Measurements from ENCODE around the gene RSPH3. TPM values are rescaled to one million over a fixed set of nuclear protein-coding genes. Genes with fewer than 3 reads are reported as not detected.

RSPH3 gene
- total RNA-seq, 4 donors from 2014 or later, result 1.9 to 4.4 (median 2.3) TPM

DNA sequence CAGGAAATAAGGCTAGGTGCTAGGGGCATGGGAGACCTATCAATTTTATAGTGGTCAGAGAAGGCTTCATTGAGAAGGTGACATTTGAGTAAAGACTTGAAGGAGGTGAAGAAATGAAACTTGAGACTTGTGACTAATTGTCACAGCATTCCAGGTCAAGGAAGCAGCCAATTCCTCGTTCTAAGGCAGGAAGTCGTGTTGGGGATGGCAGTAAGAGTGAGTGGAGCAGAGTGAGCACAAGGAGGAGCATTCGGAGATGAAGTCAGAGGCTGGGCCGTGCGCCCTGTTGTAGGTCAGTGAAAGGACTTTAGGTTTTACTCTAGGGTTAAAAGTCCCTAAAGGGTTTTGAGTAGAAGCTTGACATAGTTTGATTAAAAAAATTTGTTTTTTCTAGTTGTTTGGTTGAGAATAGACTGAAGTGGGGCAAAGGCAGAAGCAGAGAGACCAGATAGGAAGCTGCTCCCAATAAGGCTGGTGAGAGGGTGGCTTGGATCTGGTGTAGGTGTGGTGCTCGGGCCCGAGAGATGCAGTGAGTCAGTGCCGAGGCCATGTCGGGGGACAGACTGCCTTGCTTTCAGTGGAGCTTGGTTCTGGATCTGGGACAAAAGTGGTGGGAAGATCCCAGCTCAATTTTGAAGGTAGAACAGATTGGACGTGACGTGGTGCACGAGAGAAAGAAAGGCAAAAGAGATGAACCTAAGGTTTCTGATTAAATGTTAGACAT lies 2.6 kb upstream of the RSPH3 start:
- Histone ChIP-seq H3K27me3 (no peaks in the 10 kb centered on the region), H3K36me3 (no peaks in the 10 kb centered on the region), H3K4me3 (no peak overlapping the region), H3K9me3 (no peaks in the 10 kb centered on the region), H3K27ac (peak overlapping the region in 1 of 4 donors; percentile 12), H3K4me1 (peaks cover 13 to 20% of the 10 kb centered on the region in 2 donors)
- in situ Hi-C loops (cut with MboI; ENCODE audit: low sequenced_read_pairs in 4 of 4) (no loop called here), intact Hi-C loops (cut with DNase I; ENCODE audit: low total_unique reads) (loop anchor here (2.0 to 5.0 kb wide), 3 partner anchors 105 to 212 kb away; no protein-coding TSS in a partner anchor)
- DNase-seq, result no peak
- peak in 1 of 2 donors; percentile 29 for ATAC-seq
- TF ChIP-seq POLR2A (IDR thresholded peaks at IDR 0.05) (no peak), CTCF (IDR thresholded peaks at IDR 0.05 in 4 of 5, conservative IDR thresholded peaks at IDR 0.05 in 1 of 5) (no peak)

DNA sequence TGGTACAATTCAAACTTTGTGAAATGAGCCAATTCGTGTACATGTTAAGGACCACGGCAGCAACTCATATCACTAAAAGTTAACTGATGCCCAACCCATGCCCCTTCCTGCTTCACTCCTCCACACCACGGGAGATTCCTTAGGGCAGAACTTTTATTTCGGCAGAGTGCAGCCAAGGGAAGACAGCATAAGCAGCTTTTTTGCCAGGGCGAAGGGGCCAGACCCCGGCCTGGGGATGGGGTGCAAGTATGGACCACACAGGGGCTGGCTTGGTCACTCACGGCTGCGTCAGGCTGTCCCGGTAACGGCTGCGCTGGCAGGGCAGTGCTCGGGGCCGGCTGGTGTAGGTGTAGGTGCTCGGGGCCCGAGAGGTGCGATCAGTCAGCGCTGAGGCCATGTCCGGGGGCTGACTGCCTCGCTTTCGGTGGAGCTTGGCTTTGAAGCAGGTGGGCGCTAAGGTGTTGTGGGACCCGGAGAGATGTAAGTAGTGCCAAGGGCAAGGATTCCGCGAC lies 792 bp downstream of the RSPH3 start:
- intact Hi-C loops (cut with DNase I; ENCODE audit: low total_unique reads) (no loop called here), in situ Hi-C loops (cut with MboI; ENCODE audit: low sequenced_read_pairs in 4 of 4) (loop anchor here in 1 of 4 donors (25.0 kb wide), 1 partner anchor 787 kb away; no protein-coding TSS in a partner anchor)
- Histone ChIP-seq H3K27me3 (no peaks in the 10 kb centered on the region), H3K9me3 (no peaks in the 10 kb centered on the region), H3K4me3 (peak overlapping the region; percentile 70 to 77 (median 74)), H3K27ac (peak overlapping the region; percentile 81 to 91 (median 88)), H3K4me1 (peaks cover 13 to 20% of the 10 kb centered on the region in 2 donors), H3K36me3 (no peaks in the 10 kb centered on the region)
- ATAC-seq (peak; percentile 1 to 14), DNase-seq (no peak)
- TF ChIP-seq CTCF (IDR thresholded peaks at IDR 0.05 in 4 of 5, conservative IDR thresholded peaks at IDR 0.05 in 1 of 5), result no peak

DNA sequence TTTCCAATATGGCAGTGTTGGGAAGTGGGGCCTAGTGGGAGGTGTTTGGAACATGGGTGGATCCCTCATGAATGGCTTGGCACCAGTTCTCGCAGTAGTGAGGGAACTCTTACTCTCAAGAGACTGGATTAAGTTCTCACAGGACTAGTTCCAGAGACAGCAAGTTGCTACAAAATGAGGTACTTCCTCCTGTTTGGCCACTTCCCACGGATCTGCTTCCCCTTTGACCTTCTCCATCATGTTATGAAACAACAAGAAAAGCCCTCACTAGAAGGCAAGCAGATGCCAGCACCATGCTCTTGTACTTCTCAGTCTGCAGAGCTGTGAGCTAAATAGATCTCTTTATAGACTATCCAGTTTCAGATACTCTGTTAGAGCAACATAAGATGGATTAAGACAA lies 3.1 kb downstream of the RSPH3 start:
- ATAC-seq, result no peak

DNA sequence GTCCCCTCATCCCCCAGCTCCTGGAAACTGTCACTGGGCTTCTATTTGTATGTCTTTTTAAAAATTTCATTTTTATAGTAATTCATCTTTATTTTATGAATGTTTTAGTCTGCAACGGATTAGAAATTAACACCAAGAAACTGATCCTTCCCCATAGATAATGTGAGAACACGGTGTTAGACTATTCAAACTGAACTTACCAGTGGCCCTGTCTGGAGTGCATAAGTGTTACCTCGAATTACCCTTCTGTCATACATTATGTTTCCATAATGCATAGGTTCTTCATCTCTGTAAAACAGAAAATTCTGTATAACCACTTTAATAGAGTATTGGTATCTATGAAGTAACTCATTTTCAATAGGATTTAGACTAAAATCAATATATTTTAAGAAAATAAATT lies 6.4 kb downstream of the RSPH3 start:
- Histone ChIP-seq H3K4me1 (no peaks in the 10 kb centered on the region), H3K27ac (no peak overlapping the region), H3K36me3 (no peaks in the 10 kb centered on the region), H3K4me3 (no peak overlapping the region), H3K27me3 (no peaks in the 10 kb centered on the region), H3K9me3 (no peaks in the 10 kb centered on the region)
- in situ Hi-C loops (cut with MboI; ENCODE audit: low sequenced_read_pairs in 4 of 4), result loop anchor here in 1 of 4 donors (25.0 kb wide), 1 partner anchor 781 kb away; no protein-coding TSS in a partner anchor
- intact Hi-C loops (cut with DNase I; ENCODE audit: low total_unique reads), result no loop called here
- ATAC-seq (no peak), DNase-seq (no peak)
- no peak for TF ChIP-seq POLR2A (IDR thresholded peaks at IDR 0.05)
- TF ChIP-seq CTCF (IDR thresholded peaks at IDR 0.05 in 4 of 5, conservative IDR thresholded peaks at IDR 0.05 in 1 of 5), result no peak

More for the DNA sequence above, 3.1 kb downstream of the RSPH3 start:
- peaks cover 13 to 14% of the 10 kb centered on the region in 2 donors for H3K4me1 ChIP-seq
- H3K27me3 ChIP-seq, result no peaks in the 10 kb centered on the region
- in situ Hi-C loops (cut with MboI; ENCODE audit: low sequenced_read_pairs in 4 of 4), result loop anchor here in 1 of 4 donors (25.0 kb wide), 1 partner anchor 785 kb away; no protein-coding TSS in a partner anchor
- H3K4me3 ChIP-seq, result no peak overlapping the region
- no peak overlapping the region for H3K27ac ChIP-seq
- H3K36me3 ChIP-seq, result no peaks in the 10 kb centered on the region
- no peak for TF ChIP-seq POLR2A (IDR thresholded peaks at IDR 0.05)
- no peak for TF ChIP-seq CTCF (IDR thresholded peaks at IDR 0.05 in 4 of 5, conservative IDR thresholded peaks at IDR 0.05 in 1 of 5)
- no peak for DNase-seq
- intact Hi-C loops (cut with DNase I; ENCODE audit: low total_unique reads), result no loop called here
- H3K9me3 ChIP-seq, result no peaks in the 10 kb centered on the region

Measured in gastrocnemius medialis (tissue), 4 donors.